ENCODE measurements around the gene GALNT13. TPM values are rescaled to one million over a fixed set of nuclear protein-coding genes. Genes with fewer than 3 reads are reported as not detected.

The GALNT13 gene
- total RNA-seq, 3 donors from 2014 or later = 0.33 to 17.3 (median 0.44) TPM

DNA sequence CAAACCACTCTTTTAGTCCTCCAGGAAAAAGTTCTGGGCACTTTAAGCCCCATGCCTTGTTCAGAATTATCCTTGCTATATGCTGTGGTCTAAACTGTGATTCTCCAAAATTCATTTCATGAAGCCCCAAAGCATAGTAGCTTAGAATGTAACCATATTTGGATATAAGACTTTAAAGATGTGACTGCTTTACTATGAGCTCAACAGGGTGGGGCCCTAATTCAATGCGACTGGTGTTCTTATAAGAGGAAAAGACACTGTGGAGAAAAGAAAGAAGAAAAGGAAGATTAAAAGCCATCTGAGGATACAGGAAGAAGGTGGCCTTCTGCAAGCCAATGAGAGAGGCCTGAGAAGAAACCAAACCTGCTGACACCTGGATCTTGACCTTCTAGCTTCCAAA, 174.8 kb downstream of the GALNT13 start:
- no peak for DNase-seq (ENCODE audit: low spot score in 2 of 2)
- Histone ChIP-seq H3K4me3 (no peak overlapping the region), H3K4me1 (no peaks in the 10 kb centered on the region), H3K36me3 (no peaks in the 10 kb centered on the region), H3K27me3 (no peaks in the 10 kb centered on the region), H3K9me3 (no peaks in the 10 kb centered on the region), H3K27ac (no peak overlapping the region)
- TF ChIP-seq POLR2A (IDR thresholded peaks at IDR 0.05) = no peak
- TF ChIP-seq POLR2AphosphoS5 (IDR thresholded peaks at IDR 0.05) = no peak
- TF ChIP-seq, protein P1, sequence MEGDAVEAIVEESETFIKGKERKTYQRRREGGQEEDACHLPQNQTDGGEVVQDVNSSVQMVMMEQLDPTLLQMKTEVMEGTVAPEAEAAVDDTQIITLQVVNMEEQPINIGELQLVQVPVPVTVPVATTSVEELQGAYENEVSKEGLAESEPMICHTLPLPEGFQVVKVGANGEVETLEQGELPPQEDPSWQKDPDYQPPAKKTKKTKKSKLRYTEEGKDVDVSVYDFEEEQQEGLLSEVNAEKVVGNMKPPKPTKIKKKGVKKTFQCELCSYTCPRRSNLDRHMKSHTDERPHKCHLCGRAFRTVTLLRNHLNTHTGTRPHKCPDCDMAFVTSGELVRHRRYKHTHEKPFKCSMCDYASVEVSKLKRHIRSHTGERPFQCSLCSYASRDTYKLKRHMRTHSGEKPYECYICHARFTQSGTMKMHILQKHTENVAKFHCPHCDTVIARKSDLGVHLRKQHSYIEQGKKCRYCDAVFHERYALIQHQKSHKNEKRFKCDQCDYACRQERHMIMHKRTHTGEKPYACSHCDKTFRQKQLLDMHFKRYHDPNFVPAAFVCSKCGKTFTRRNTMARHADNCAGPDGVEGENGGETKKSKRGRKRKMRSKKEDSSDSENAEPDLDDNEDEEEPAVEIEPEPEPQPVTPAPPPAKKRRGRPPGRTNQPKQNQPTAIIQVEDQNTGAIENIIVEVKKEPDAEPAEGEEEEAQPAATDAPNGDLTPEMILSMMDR (IDR thresholded peaks at IDR 0.05) = no peak
- intact Hi-C loops (cut with DNase I; ENCODE audit: low total_unique reads) = no loop called here

DNA sequence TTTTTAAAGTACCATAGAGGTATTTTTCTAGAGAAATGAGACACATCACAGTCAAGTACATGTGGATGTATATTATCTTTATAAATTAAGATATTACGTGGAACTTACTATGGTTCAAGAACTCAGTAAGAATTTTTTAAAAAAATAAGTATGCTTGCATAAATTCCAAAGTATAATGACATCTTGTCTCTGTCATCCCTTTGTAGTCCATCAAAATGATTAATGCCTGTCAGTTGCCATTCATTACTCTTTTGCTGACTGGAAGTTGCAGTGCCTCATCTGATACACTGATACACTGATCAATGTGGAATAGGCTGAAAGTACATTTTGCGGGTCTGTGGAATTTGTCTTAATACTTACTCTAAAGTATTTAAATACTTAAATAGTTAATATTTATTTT, 177.2 kb downstream of the GALNT13 start:
- Histone ChIP-seq H3K36me3 (no peaks in the 10 kb centered on the region), H3K27me3 (no peaks in the 10 kb centered on the region), H3K9me3 (no peaks in the 10 kb centered on the region), H3K4me1 (no peaks in the 10 kb centered on the region), H3K4me3 (no peak overlapping the region), H3K27ac (no peak overlapping the region)
- intact Hi-C loops (cut with DNase I; ENCODE audit: low total_unique reads) = loop anchor here (2.0 kb wide), 1 partner anchor 54 kb away; no protein-coding TSS in a partner anchor
- TF ChIP-seq POLR2AphosphoS5 (IDR thresholded peaks at IDR 0.05) (no peak), POLR2A (IDR thresholded peaks at IDR 0.05) (no peak)
- TF ChIP-seq, protein P1 (IDR thresholded peaks at IDR 0.05) = no peak
- DNase-seq (ENCODE audit: low spot score in 2 of 2) = no peak

DNA sequence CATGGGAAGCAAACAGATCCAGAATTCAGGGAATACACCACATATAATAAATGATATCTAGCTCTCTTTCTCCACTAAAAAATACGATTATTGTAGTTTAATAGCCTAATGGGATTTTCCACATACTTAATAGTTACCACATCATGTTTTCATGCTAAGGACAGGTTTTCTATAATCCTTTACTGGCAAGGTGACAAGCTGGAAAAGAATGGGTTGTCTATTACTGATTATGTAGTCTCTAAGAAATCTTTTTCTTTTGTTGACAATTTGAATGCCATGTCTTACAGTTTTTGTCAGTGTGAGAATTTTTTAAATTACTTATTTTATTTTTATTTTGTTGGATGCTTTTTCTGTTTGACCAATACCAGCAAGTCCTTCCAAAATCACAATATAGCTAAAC, 177.8 kb downstream of the GALNT13 start:
- H3K36me3 ChIP-seq = no peaks in the 10 kb centered on the region
- no peak overlapping the region for H3K4me3 ChIP-seq
- H3K27me3 ChIP-seq = no peaks in the 10 kb centered on the region
- no peaks in the 10 kb centered on the region for H3K9me3 ChIP-seq
- no peaks in the 10 kb centered on the region for H3K4me1 ChIP-seq
- no peak overlapping the region for H3K27ac ChIP-seq
- DNase-seq (ENCODE audit: low spot score in 2 of 2) = no peak
- TF ChIP-seq POLR2AphosphoS5 (IDR thresholded peaks at IDR 0.05) (no peak), POLR2A (IDR thresholded peaks at IDR 0.05) (no peak)
- TF ChIP-seq, protein P1 (IDR thresholded peaks at IDR 0.05) = no peak
- intact Hi-C loops (cut with DNase I; ENCODE audit: low total_unique reads) = loop anchor here (2.0 kb wide), 1 partner anchor 55 kb away; no protein-coding TSS in a partner anchor

DNA sequence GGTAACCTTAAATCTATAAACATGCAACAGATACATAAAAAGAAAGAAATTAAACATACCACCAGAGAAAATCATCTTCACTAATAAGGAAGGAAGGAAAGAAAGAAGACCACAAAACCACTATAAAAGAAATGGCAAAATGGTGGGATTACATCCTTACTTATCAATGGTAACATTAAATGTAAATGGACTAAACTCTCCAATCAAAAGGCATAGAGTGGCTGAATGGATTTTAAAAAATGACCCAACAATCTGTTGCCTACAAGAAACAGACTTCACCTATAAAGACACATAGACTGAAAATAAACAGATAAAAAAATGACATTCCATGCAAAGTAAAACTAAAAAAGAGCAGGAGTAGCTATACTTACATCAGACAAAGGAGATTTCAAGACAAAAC, 195.4 kb downstream of the GALNT13 start:
- TF ChIP-seq POLR2A (IDR thresholded peaks at IDR 0.05) = no peak
- TF ChIP-seq POLR2AphosphoS5 (IDR thresholded peaks at IDR 0.05) = no peak
- TF ChIP-seq, protein P1 (IDR thresholded peaks at IDR 0.05) = no peak
- intact Hi-C loops (cut with DNase I; ENCODE audit: low total_unique reads) = no loop called here
- H3K36me3 ChIP-seq = no peaks in the 10 kb centered on the region
- no peak overlapping the region for H3K27ac ChIP-seq
- H3K4me3 ChIP-seq = no peak overlapping the region
- peaks cover 0 to 6% of the 10 kb centered on the region in 2 donors for H3K9me3 ChIP-seq
- no peak for DNase-seq (ENCODE audit: low spot score in 2 of 2)
- H3K27me3 ChIP-seq = no peaks in the 10 kb centered on the region
- no peaks in the 10 kb centered on the region for H3K4me1 ChIP-seq

DNA sequence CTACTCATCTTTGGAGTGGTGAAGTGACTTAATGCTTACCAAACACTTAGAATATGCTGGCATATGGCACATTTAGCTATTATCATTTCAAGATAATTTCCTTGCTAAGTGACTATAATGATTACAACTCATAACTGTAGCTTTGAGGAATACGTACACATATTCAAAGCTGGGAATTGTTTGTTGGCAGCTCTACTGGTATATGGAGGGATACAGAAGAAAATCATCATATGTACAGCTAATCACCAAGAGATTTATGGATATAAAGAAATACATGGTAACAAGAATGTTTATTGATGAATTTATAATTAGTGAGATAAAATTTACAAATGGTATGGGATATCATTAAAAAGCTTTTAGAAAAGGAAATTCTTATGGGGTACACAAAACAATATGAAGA, 207.2 kb downstream of the GALNT13 start:
- TF ChIP-seq POLR2AphosphoS5 (IDR thresholded peaks at IDR 0.05) (no peak), POLR2A (IDR thresholded peaks at IDR 0.05) (no peak)
- TF ChIP-seq, protein P1 (IDR thresholded peaks at IDR 0.05) = no peak
- Histone ChIP-seq H3K9me3 (peaks cover 0 to 3% of the 10 kb centered on the region in 2 donors), H3K4me1 (no peaks in the 10 kb centered on the region), H3K27ac (no peak overlapping the region), H3K36me3 (no peaks in the 10 kb centered on the region), H3K27me3 (no peaks in the 10 kb centered on the region), H3K4me3 (no peak overlapping the region)
- intact Hi-C loops (cut with DNase I; ENCODE audit: low total_unique reads) = no loop called here
- no peak for DNase-seq (ENCODE audit: low spot score in 2 of 2)

Data from breast epithelium (tissue), 4 donors.